Activated CD4-positive, alpha-beta memory T cell treated with anti-CD3 and anti-CD28 coated beads for 36 hours (primary cell): Measurements from ENCODE around the gene STARD10. TPM values are rescaled to one million over a fixed set of nuclear protein-coding genes. Genes with fewer than 3 reads are reported as not detected.
A peak's percentile ranks its signal among the peaks of the same experiment; 100 is the strongest.

Experiments used
- CTCF ChIA-PET: fragments of 350-600 bp; sonication (Branson Sonifier 250); formaldehyde crosslinking; loops from one replicate; lab custom pipeline; 2021; ENCODE audit warnings: antibody characterized with exemption, inconsistent platforms; lab: Charles Lee
- POLR2A ChIA-PET: fragments of 350-600 bp; sonication (Branson Sonifier 250); formaldehyde crosslinking; loops from one replicate; lab custom pipeline; 2021; ENCODE audit warnings: antibody characterized with exemption; lab: Charles Lee
- DNase-seq: peaks from one replicate; pipeline ENCODE4 v3.0.0-alpha.2; 2020
- H3K27ac Mint-ChIP-seq: one replicate; pipeline ENCODE4 v1.8.0; 2021; ENCODE audit warnings: mixed read lengths
- H3K27me3 Mint-ChIP-seq: one replicate; pipeline ENCODE4 v1.8.0; 2021; ENCODE audit warnings: mixed read lengths
- H3K36me3 Mint-ChIP-seq: one replicate; pipeline ENCODE4 v1.8.0; 2021; ENCODE audit warnings: mixed read lengths
- H3K4me1 Mint-ChIP-seq: one replicate; pipeline ENCODE4 v1.8.0; 2021; ENCODE audit warnings: low read depth, mixed read lengths
- H3K4me3 Mint-ChIP-seq: one replicate; pipeline ENCODE4 v1.8.0; 2021; ENCODE audit warnings: mild to moderate bottlenecking, mixed read lengths
- H3K9me3 Mint-ChIP-seq: one replicate; pipeline ENCODE4 v1.8.0; 2021; ENCODE audit warnings: mixed read lengths
- intact Hi-C: fragments of 100-400 bp; cut with micrococcal nuclease; formaldehyde crosslinking; loops from one replicate; pipeline ENCODE4 v1.15.1; 2023
- total RNA-seq, 2 experiments: library from RNA; stranded (reverse); gene quantifications; one replicate each; pipeline ENCODE4 v1.2.3, GENCODE V29; 2021

Gene STARD10
- total RNA-seq, 2 experiments from 2014 or later: 14.8 to 16.8 TPM

DNA sequence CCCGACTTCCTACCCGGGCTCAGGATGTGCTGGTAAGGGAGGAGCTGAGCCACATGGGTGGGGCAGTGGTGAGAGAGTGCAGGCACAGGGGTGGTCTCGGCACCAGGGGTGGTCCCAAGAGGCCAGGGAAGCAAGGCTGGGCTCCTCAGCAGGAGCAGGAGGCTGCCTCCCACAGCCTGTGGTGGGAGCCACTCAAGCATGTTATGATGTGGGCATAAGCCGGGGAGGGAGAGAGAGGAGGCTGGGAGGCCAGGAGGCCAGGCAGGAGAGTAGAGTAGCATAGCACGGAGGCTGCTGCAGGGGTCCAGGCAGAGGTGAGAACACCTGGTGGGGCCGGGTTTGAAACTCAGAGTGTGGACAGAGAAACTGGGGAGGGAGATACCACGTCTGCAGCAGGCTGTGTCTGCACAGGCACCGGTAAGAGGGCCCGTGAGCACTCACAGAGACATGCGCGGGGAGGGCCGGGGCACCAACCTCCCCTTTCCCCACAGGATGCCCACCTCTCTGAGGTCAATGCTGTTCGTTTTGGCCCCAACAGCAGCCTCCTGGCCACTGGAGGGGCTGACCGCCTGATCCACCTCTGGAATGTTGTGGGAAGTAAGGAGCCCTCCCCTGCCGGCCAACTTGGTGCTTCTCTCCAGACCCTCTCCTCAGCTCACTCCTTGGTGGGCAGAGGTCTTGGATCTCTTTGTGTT lies 31.1 kb upstream of the STARD10 start:
- ChIA-PET CTCF (interaction anchor here (1.2 kb wide), 1 partner anchor 9 kb away, joined by 3 read pairs; no protein-coding TSS in a partner anchor), POLR2A (interaction anchor here (1.5 kb wide), 1 partner anchor 30 kb away, joined by 3 read pairs; no protein-coding TSS in a partner anchor)
- intact Hi-C loops: no loop called here
- H3K4me1 Mint-ChIP-seq: peaks cover 25% of the 10 kb centered on the region
- no peaks in the 10 kb centered on the region for H3K27me3 Mint-ChIP-seq
- no peak for DNase-seq
- no peak overlapping the region for H3K4me3 Mint-ChIP-seq
- peaks cover 22% of the 10 kb centered on the region for H3K36me3 Mint-ChIP-seq
- H3K9me3 Mint-ChIP-seq: no peaks in the 10 kb centered on the region
- no peak overlapping the region for H3K27ac Mint-ChIP-seq

DNA sequence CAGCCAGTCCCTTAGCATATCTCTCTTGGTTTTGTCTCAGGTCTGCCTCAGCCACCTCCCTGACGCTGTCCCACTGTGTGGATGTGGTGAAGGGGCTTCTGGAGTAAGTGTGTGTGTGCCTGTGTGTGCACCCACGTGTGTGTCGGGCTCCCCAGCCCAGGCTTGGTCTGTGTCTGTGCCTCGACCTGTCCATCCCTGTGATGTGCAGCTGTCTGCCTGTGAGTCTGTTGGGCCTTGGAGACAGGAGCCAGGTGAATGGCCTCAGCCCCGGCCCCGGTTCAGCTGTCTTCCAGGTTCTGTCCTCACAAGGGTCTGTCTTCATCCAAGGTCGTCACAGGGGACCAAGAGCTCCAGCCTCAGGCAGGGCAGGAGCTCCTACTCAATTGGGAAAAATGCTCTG lies 30.2 kb upstream of the STARD10 start:
- ChIA-PET POLR2A (interaction anchor here (1.5 kb wide), 1 partner anchor 29 kb away, joined by 3 read pairs; no protein-coding TSS in a partner anchor), CTCF (interaction anchor here (1.2 kb wide), 1 partner anchor 8 kb away, joined by 3 read pairs; no protein-coding TSS in a partner anchor)
- intact Hi-C loops: no loop called here
- H3K4me3 Mint-ChIP-seq: no peak overlapping the region
- peak overlapping the region; percentile 57 for H3K27ac Mint-ChIP-seq
- peaks cover 22% of the 10 kb centered on the region for H3K36me3 Mint-ChIP-seq
- H3K27me3 Mint-ChIP-seq: no peaks in the 10 kb centered on the region
- no peaks in the 10 kb centered on the region for H3K9me3 Mint-ChIP-seq
- peaks cover 25% of the 10 kb centered on the region for H3K4me1 Mint-ChIP-seq
- no peak for DNase-seq

- H3K27me3 Mint-ChIP-seq: no peaks in the 10 kb centered on the region
- no peak overlapping the region for H3K4me3 Mint-ChIP-seq
- intact Hi-C loops: no loop called here
- POLR2A ChIA-PET: no interaction called here
- CTCF ChIA-PET: interaction anchor here (0.8 to 2.6 kb wide), 4 partner anchors 8 to 355 kb away, joined by 3 to 13 read pairs (median 6); no protein-coding TSS in a partner anchor
- H3K9me3 Mint-ChIP-seq: no peaks in the 10 kb centered on the region
- DNase-seq: no peak
- peaks cover 20% of the 10 kb centered on the region for H3K36me3 Mint-ChIP-seq
- no peak overlapping the region for H3K27ac Mint-ChIP-seq
- peaks cover 25% of the 10 kb centered on the region for H3K4me1 Mint-ChIP-seq
Observed at GRCh38 chr11:72823105-72823804, 29.4 kb upstream of the STARD10 start.

- CTCF ChIA-PET: interaction anchor here (1.0 to 2.6 kb wide), 3 partner anchors 9 to 357 kb away, joined by 3 to 13 read pairs (median 9); no protein-coding TSS in a partner anchor
- Mint-ChIP-seq H3K9me3 (no peaks in the 10 kb centered on the region), H3K36me3 (peaks cover 27% of the 10 kb centered on the region), H3K27ac (peak overlapping the region; percentile 64), H3K27me3 (no peaks in the 10 kb centered on the region), H3K4me3 (peak overlapping the region; percentile 29), H3K4me1 (peaks cover 23% of the 10 kb centered on the region)
- POLR2A ChIA-PET: no interaction called here
- peak; percentile 90 for DNase-seq
- intact Hi-C loops: loop anchor here (1.0 kb wide), 1 partner anchor 8 kb away; the partner anchor contains the start of gene ATG16L2
Observed at GRCh38 chr11:72821920-72822799, 28.3 kb upstream of the STARD10 start.

DNA sequence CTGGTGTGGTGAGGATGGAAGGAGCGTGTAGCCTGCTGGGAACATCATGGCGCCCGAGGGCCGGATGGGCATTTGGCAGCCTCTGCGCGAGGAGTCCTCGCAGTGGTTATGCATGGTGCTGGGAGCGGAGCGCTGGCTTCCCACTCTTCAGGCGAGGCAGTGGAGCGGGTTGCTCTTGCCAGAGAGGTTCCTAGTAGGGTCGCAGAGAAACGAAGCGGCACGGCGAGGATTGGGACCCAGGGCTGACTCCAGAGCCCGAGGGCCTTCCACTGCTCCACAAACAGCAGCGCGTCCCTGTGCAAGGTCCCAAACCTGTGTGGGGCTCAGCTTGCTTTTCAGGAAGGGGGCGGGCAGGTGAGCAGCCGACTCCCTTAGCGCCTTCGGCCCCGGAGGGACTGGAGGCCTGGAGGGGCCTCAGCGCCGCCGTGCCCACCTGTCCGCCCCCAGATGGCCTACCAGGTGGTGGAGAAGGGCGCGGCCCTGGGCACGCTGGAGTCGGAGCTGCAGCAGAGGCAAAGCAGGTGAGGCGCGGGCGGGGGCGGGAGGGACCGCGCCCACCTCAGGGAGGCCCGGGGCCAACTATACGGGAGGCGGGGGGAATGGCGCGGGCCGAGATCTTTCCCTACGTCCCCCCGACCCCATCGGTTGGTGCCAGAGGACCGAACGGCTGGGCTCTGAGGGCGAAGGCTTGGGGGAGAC lies 27.5 kb upstream of the STARD10 start:
- POLR2A ChIA-PET: interaction anchor here (0.6 kb wide), 1 partner anchor 18 kb away, joined by 3 read pairs; no protein-coding TSS in a partner anchor
- Mint-ChIP-seq H3K4me3 (peak overlapping the region; percentile 23), H3K36me3 (peaks cover 29% of the 10 kb centered on the region), H3K9me3 (no peaks in the 10 kb centered on the region), H3K27me3 (no peaks in the 10 kb centered on the region), H3K27ac (peak overlapping the region; percentile 46), H3K4me1 (peaks cover 24% of the 10 kb centered on the region)
- no peak for DNase-seq
- intact Hi-C loops: no loop called here
- CTCF ChIA-PET: interaction anchor here (1.5 to 2.6 kb wide), 2 partner anchors 8 to 357 kb away, joined by 3 to 13 read pairs; no protein-coding TSS in a partner anchor

- ChIA-PET POLR2A (no interaction called here), CTCF (interaction anchor here (2.6 kb wide), 1 partner anchor 7 kb away, joined by 13 read pairs; no protein-coding TSS in a partner anchor)
- H3K27ac Mint-ChIP-seq: peak overlapping the region; percentile 46
- DNase-seq: no peak
- intact Hi-C loops: no loop called here
- H3K27me3 Mint-ChIP-seq: no peaks in the 10 kb centered on the region
- peaks cover 29% of the 10 kb centered on the region for H3K36me3 Mint-ChIP-seq
- H3K4me3 Mint-ChIP-seq: peak overlapping the region; percentile 0
- no peaks in the 10 kb centered on the region for H3K9me3 Mint-ChIP-seq
- peaks cover 30% of the 10 kb centered on the region for H3K4me1 Mint-ChIP-seq
Observed at GRCh38 chr11:72820439-72821139, 26.7 kb upstream of the STARD10 start.

GRCh38 chr11:72818971-72819370 lies 25.1 kb upstream of the STARD10 start:
- no peaks in the 10 kb centered on the region for H3K27me3 Mint-ChIP-seq
- no peaks in the 10 kb centered on the region for H3K9me3 Mint-ChIP-seq
- ChIA-PET CTCF (interaction anchor here (1.0 to 1.2 kb wide), 2 partner anchors 12 to 94 kb away, joined by 4 to 9 read pairs; no protein-coding TSS in a partner anchor), POLR2A (no interaction called here)
- H3K4me1 Mint-ChIP-seq: peaks cover 30% of the 10 kb centered on the region
- no peak overlapping the region for H3K4me3 Mint-ChIP-seq
- peaks cover 32% of the 10 kb centered on the region for H3K36me3 Mint-ChIP-seq
- no peak for DNase-seq
- H3K27ac Mint-ChIP-seq: no peak overlapping the region
- intact Hi-C loops: no loop called here

DNA sequence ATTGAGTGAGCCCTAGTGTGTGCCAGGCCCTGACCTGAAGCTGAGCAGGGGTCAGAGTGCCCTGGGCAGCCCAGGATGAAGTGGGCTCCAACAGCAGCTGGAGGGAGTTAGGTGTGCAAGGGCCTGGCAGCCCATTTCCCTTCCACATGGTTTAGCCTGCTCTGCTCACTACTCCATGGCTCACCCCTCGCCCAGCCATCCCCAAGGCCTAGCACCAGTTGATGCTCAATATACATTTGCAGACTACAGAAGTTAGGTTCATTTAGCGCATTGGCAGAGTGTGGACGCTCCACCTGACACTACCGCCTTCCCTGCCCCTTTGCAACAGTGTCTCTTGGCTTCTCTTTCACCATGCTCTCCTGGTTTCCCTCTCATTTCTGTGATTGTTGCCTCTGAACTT lies 24.1 kb upstream of the STARD10 start:
- no peak for DNase-seq
- H3K4me3 Mint-ChIP-seq: no peak overlapping the region
- intact Hi-C loops: no loop called here
- peaks cover 38% of the 10 kb centered on the region for H3K36me3 Mint-ChIP-seq
- H3K9me3 Mint-ChIP-seq: no peaks in the 10 kb centered on the region
- H3K27ac Mint-ChIP-seq: peak overlapping the region; percentile 14
- H3K4me1 Mint-ChIP-seq: peaks cover 29% of the 10 kb centered on the region
- no peaks in the 10 kb centered on the region for H3K27me3 Mint-ChIP-seq
- ChIA-PET CTCF (interaction anchor here (0.6 to 1.1 kb wide), 3 partner anchors 24 to 93 kb away, joined by 3 to 4 read pairs (median 3); partner anchors contain the start of gene STARD10), POLR2A (no interaction called here)

DNA sequence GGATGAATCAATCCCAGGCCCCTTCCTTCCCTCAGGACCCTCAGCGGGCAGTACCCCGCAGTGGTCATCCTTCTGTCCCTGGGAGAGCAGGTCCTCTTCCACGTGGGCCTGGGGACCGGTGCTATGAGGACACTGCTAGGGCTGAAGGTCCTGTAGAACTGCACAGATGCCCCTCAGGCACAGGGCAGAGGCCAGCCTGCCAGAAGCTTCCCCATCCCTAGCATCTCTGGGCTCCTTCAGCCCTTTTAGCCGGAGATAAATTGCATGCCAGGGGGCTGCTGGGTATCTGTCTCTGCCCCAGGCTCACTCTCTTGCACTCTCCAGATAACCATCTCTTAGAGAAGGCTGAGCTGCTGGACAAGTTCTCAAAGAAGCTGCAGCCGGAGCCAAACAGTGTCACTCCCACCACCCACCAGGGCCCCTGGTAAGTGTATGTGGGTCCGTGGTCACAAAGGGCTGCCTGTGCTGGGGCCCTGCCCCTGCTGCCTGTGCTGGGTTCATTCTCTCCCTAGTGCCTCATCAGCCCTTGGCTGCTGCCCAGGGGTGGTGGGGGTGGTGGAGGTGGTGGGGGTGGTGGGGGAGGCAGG lies 22.6 kb upstream of the STARD10 start:
- Mint-ChIP-seq H3K36me3 (peaks cover 45% of the 10 kb centered on the region), H3K9me3 (no peaks in the 10 kb centered on the region), H3K27me3 (no peaks in the 10 kb centered on the region), H3K4me3 (peak overlapping the region; percentile 98), H3K27ac (peak overlapping the region; percentile 98), H3K4me1 (peaks cover 38% of the 10 kb centered on the region)
- intact Hi-C loops: no loop called here
- ChIA-PET CTCF (interaction anchor here (1.4 to 5.4 kb wide), 4 partner anchors 8 to 92 kb away, joined by 3 to 63 read pairs (median 12); partner anchors contain the start of gene STARD10), POLR2A (interaction anchor here (1.4 to 2.0 kb wide), 2 partner anchors 91 to 95 kb away, joined by 4 to 8 read pairs; no protein-coding TSS in a partner anchor)
- DNase-seq: no peak

- H3K4me3 Mint-ChIP-seq: peak overlapping the region; percentile 98
- H3K9me3 Mint-ChIP-seq: no peaks in the 10 kb centered on the region
- no peaks in the 10 kb centered on the region for H3K27me3 Mint-ChIP-seq
- intact Hi-C loops: loop anchor here (1.0 kb wide), 1 partner anchor 93 kb away; no protein-coding TSS in a partner anchor
- ChIA-PET POLR2A (interaction anchor here (2.0 to 3.2 kb wide), 2 partner anchors 22 to 93 kb away, joined by 8 to 19 read pairs; partner anchors contain the start of gene STARD10), CTCF (interaction anchor here (1.1 to 5.4 kb wide), 5 partner anchors 9 to 327 kb away, joined by 3 to 63 read pairs (median 6); partner anchors contain the start of genes FCHSD2 and STARD10)
- no peak for DNase-seq
- H3K27ac Mint-ChIP-seq: peak overlapping the region; percentile 98
- H3K36me3 Mint-ChIP-seq: peaks cover 48% of the 10 kb centered on the region
- H3K4me1 Mint-ChIP-seq: peaks cover 35% of the 10 kb centered on the region
Observed at GRCh38 chr11:72815110-72815618, 21.3 kb upstream of the STARD10 start.
